GM20431 (cell line): Measurements from ENCODE around the gene MAP2K4.

ENCODE experiments used
- in situ Hi-C: fragments of 300-500 bp; cut with MseI, MboI; formaldehyde crosslinking; loops from one replicate; pipeline ENCODE4 v1.15.0; 2020; ENCODE audit warnings: low sequenced_read_pairs; ENCODE audit not compliant: unreplicated experiment

Gene MAP2K4

DNA sequence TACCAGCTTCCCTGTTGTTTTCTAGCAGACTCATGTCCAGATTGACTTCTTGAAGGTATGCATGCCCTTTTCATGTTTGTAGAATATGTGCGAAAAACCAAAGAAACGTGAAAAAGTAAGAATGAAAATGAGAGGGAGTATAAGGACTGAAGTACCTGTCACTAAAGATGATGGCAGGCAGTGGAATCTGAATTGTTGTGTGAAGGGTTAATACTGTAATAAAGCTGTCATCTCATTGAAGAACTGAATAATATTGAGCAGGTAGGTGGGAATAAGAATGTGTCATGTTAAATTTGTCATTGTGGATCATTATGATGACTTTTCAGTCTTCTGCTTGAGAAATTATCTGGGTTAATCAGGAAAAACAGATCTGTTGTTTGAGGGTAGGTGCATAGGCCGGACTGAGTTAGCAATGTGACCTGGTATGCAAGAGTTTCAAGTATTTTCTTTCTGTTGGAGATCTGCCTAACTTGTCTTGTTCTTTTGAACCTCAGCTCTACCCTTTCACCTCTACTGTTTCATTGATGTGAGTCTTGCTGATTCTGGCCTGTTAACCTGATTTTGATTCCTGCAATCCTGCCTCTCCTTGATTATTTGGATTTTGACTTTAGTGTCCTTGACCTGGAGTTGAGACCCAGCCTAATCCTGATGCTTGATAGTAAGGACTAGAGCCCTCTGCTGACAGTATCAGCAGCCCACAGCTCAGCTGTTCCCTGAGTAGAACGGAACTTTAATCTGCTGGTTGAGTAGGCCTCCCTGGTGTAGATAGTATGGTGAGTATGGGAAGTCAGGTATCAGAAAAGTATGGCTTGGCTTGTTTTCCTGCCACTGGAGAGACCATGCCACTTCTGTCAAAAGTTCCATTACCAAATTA lies 64.6 kb downstream of the MAP2K4 start:
- in situ Hi-C loops: no loop called here

GRCh38 chr17:12088035-12088434 lies 67.4 kb downstream of the MAP2K4 start:
- in situ Hi-C loops: no loop called here

- in situ Hi-C loops: no loop called here
Measured at GRCh38 chr17:12089809-12090384, 69.2 kb downstream of the MAP2K4 start.

DNA sequence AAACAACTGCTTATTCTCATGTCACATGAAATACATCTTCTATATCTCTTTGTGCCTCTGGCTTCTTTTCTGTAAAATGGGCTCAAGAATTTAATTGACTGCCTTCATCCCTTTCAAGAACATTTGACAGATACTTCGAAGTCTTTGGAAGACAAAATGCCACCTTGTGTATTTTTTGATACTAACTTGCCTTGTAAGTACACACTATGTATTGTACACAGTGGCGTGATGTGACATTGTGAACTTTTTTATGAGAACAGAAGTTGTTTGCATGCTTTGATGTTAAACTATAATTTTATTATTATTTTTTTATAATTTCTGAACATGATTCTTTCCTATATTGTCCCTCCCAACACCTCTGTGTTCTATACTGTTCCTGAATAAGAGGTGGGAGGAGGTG lies 73.7 kb downstream of the MAP2K4 start:
- in situ Hi-C loops: no loop called here

DNA sequence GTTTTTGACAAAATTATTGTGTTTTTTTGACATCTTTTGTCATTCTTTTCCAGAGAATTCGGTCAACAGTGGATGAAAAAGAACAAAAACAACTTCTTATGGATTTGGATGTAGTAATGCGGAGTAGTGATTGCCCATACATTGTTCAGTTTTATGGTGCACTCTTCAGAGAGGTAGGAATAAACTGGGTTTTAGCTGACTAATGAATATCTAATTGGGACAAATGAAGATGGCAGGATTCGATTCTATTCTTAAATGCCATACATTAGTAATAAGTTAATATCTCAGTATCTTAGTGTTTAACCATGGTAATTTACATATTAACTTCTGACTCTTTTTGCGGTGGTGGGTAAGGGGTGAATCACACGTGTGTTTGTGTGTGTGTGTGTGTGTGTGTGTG lies 74.8 kb downstream of the MAP2K4 start:
- in situ Hi-C loops: no loop called here

GRCh38 chr17:12097326-12097725 lies 76.6 kb downstream of the MAP2K4 start:
- in situ Hi-C loops: no loop called here

DNA sequence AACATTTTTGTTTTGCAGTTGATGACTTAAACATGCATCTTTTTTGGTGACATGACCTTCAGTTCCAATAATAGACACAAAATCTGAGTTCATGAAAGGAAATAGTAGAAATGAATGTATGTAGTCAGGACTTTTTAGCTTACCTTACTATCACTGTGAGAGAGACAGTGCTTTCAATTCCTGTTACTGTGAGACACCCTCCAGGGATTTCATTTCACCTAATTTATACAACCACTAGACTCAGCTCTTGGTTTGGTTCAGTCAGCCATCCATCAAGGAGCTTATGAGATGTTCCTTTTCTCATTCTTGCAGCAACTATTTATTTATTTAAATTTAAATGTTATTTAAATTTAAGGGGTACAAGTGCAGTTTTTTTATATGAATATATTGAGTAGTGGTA lies 77.9 kb downstream of the MAP2K4 start:
- in situ Hi-C loops: no loop called here

DNA sequence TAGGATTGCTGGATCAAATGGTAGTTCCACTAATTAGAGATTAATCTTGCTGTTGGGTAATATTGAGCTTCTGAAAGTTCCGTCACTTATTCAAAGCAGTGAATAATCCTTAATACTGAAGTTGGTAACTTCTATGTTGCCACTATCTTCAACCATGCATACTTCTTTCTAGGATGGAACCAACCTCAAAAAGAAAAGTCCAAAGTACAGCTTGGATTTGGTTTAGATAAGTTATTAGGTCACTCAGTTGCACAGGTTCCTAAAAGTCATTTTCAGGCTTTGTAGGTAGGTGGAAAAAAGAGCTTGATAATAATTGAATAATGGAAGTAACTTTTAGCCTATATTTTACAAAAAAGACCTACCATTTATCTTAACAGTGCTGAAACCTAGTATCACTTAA lies 78.7 kb downstream of the MAP2K4 start:
- in situ Hi-C loops: no loop called here

DNA sequence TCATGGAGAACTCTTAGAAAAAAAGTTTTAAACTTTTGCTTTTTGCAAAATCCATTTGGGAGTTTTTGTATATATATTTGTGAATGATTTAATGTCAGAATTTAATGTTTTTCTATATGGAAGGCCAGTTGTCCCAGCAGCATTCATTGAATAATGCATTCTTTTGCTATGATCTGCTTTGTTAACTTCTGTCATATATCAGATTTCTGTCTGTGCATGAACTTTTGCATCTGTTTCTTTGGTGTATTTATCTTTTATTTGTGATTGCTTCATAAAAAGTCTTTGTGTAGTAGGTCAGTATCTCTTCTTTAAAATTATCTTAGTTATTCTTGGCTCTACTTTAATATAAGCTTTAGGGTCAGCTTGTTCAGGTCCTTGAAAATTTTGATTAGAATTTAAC lies 84.2 kb downstream of the MAP2K4 start:
- in situ Hi-C loops: no loop called here

GRCh38 chr17:12107905-12108304 lies 87.2 kb downstream of the MAP2K4 start:
- in situ Hi-C loops: no loop called here

DNA sequence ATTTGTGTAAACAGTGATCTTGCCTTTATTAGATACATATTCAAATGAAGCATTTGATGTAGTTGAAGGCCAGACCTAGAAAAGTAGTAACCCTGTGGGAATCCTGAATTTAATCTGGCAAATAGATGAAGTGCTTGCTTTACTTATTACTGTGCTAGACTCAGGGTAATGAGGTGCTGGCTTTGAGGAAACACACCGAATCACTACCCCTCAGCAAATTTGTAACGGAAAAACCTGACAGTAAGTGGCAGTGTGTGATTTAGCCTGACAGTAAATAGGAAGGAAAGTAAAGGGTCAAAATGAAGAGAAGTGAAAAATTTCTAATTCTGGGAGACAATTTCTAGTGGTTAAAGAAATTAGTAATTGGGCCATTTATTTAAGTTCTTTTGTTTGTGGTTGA lies 90.2 kb downstream of the MAP2K4 start:
- in situ Hi-C loops: no loop called here

DNA sequence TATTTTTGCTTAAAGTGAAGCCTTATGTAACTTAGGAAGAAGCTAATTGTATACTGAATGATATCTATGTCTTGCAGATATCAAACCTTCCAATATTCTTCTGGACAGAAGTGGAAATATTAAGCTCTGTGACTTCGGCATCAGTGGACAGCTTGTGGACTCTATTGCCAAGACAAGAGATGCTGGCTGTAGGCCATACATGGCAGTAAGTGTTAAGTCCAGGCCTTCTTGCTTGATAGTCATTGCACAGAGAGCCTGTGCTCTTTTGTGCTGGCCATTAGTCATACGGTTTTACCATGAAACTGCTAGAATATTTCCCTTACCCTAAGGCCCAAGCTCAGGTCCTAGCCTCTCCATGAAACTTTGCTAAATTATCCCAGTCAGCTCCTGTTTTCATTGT lies 92.5 kb downstream of the MAP2K4 start:
- in situ Hi-C loops: no loop called here

GRCh38 chr17:12114686-12115418 lies 94.2 kb downstream of the MAP2K4 start:
- in situ Hi-C loops: no loop called here

DNA sequence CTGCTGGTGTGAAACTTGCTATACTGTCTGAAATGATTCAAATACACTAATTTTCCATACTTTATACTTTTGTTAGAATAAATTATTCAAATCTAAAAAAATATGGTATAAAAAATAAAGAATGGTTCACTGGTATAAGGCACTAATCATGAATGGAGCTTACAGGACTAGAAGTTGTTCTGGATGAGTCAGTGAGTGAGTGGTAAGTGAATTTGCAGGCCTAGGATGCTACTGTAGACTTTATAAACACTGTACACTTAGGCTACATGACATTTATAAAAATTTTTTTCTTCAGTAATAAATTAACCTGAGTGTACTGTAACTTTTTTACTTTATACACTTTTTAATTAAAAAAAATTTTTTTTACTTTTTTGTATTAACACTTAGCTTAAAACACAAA lies 95.5 kb downstream of the MAP2K4 start:
- in situ Hi-C loops: no loop called here

DNA sequence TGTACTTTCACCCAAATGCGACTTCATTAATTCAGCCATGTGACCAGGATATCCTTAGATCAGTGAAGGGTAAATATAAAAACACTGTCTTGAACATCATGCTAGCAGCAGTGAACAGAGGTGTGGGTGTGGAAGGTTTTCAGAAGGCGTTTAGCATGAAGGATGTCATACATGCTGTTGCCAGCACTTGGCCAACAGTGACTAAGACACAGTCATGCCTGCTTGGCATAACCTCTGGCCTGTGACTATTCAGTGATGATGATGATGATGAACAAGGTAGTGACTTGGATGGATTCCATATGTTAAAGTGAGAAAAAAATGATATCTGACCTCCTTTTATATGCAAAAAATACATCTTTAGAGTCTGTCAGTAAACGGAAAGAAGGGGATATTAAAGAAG lies 97.9 kb downstream of the MAP2K4 start:
- in situ Hi-C loops: no loop called here

DNA sequence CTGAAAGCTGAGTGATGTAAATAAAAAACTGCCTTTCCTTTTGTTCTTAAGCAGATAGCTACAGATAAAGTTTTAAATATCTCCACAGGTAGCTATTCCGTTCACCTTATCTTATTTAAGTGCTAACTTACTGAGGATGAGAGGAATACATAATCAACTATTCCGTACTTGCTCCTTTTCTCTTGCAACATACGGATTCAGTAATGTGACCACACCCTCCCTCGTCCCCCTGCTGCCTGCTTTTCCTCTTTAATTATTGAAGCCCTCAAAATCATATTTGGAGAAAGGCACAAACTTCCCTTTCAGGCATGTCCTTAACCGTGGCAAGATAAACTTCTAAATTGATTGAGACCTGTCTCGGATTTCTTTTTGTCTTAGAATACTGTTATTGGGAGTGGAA lies 101.4 kb downstream of the MAP2K4 start:
- in situ Hi-C loops: no loop called here

DNA sequence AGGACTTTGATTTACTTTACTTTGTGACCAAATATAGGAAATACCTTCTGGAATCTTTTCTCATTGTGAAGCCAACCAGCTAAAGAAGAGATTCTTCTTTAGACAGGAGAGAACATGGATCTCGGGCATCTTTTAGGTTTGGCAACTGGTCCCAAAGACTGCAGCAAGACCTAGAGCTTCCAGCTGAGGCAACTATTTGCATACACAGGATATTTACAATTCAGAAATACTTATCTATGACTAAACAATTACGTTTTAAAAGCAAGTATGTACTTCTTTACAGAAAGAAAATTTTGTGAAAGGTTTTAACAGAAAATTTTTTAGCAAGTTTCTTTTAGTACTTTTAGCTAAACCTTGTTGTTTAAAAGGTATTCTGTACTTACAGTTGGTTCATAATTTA lies 106.5 kb downstream of the MAP2K4 start:
- in situ Hi-C loops: no loop called here

DNA sequence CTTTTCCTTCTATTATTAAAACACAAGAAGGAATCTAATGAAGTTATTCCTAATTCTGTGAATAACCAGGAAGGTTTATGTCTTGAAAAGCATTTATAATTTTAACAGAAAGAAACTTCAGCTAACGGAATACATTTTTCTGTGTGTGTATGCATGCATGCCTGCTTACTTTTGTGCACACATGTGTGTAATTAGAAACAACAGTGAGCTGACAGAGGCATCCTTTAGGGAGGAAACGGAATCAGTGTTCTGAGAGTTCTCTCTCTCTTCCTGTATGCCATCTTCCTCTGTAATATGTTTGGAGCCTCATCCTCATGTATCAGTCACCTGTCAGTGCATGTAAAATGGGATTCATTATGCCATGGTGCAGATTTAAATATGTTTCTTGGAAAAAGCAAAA lies 107.0 kb downstream of the MAP2K4 start:
- in situ Hi-C loops: no loop called here

GRCh38 chr17:12128946-12129345 lies 108.3 kb downstream of the MAP2K4 start:
- in situ Hi-C loops: no loop called here

DNA sequence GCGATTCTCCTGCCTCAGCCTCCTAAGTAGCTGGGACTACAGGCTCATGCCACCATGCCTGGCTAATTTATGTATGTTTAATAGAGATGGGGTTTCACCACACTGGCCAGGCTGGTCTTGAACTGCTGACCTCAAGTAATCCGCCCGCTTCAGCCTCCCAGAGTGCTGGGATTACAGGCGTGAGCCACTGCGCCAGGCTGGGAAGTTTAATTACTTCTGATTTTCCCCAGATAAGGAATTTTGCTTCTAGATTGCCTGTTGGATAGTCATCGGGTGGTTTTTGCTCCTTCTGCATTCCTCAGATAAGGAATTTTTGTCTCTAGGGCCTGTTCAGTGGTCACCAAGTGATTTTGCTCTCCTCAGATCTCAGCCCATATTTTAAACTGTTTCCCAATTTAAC lies 112.5 kb downstream of the MAP2K4 start:
- in situ Hi-C loops: no loop called here

DNA sequence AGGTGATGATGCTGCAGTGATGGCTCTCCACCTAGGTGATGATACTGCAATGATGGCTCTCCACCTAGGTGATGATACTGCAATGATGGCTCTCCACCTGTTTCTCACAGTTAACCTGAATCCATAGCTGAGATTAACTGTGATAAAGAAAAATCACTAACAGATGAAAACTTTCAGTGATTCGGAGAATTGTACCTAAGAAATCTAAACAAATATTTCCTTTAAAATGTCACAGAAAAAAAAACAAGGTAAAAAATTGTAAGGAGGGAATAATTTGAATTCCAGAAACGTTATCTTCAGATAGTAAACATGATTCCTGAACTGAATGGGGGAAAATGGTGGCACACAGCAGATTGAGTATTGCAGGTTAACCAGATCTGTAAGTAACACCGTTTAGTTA lies 113.4 kb downstream of the MAP2K4 start:
- in situ Hi-C loops: no loop called here
